Activated B cell treated with CpG ODN at 0.5 μM for 24 hours (primary cell): Measurements from ENCODE around the gene MAST2. TPM values are rescaled to one million over a fixed set of nuclear protein-coding genes. Genes with fewer than 3 reads are reported as not detected.

ENCODE experiments used
- ATAC-seq: fragments of 200-7000 bp; cut with Tn5 transposase; one replicate; pipeline ENCODE4 v1.10.0; 2021; ENCODE audit warnings: low read depth, mild to moderate bottlenecking, moderate library complexity
- CTCF ChIA-PET: fragments of 350-600 bp; sonication (Branson Sonifier 250); formaldehyde crosslinking; loops from one replicate; lab custom pipeline; 2021; ENCODE audit warnings: antibody characterized with exemption; lab: Charles Lee
- POLR2A ChIA-PET: fragments of 350-600 bp; sonication (Branson Sonifier 250); formaldehyde crosslinking; loops from one replicate; lab custom pipeline; 2021; ENCODE audit warnings: antibody characterized with exemption; lab: Charles Lee
- DNase-seq: peaks from one replicate; pipeline ENCODE4 v3.0.0; 2022
- H3K27ac Mint-ChIP-seq: one replicate; pipeline ENCODE4 v1.8.0; 2020; ENCODE audit warnings: mixed read lengths
- H3K27me3 Mint-ChIP-seq: one replicate; pipeline ENCODE4 v1.8.0; 2021; ENCODE audit warnings: mixed read lengths
- H3K36me3 Mint-ChIP-seq: one replicate; pipeline ENCODE4 v1.8.0; 2021; ENCODE audit warnings: low read depth, mixed read lengths
- H3K4me1 Mint-ChIP-seq: one replicate; pipeline ENCODE4 v1.8.0; 2021; ENCODE audit warnings: mixed read lengths
- H3K4me3 Mint-ChIP-seq: one replicate; pipeline ENCODE4 v1.8.0; 2020; ENCODE audit warnings: mild to moderate bottlenecking, mixed read lengths
- H3K9me3 Mint-ChIP-seq: one replicate; pipeline ENCODE4 v1.8.0; 2020; ENCODE audit warnings: mixed read lengths
- intact Hi-C: fragments of 100-400 bp; cut with micrococcal nuclease; formaldehyde crosslinking; loops from one replicate; pipeline ENCODE4 v1.15.1; 2024
- total RNA-seq: library from RNA; stranded (reverse); gene quantifications from 2 replicates; pipeline ENCODE4 v1.2.3, GENCODE V29; 2022
- TF ChIP-seq, protein P1 (sequence below): fragments of 200-600 bp; IDR thresholded peaks from one replicate; pipeline ENCODE4 v1.8.0; 2022; ENCODE audit warnings: antibody characterized with exemption, mild to moderate bottlenecking

Gene MAST2
- total RNA-seq, 1 donor from 2014 or later = 20.9 TPM

DNA sequence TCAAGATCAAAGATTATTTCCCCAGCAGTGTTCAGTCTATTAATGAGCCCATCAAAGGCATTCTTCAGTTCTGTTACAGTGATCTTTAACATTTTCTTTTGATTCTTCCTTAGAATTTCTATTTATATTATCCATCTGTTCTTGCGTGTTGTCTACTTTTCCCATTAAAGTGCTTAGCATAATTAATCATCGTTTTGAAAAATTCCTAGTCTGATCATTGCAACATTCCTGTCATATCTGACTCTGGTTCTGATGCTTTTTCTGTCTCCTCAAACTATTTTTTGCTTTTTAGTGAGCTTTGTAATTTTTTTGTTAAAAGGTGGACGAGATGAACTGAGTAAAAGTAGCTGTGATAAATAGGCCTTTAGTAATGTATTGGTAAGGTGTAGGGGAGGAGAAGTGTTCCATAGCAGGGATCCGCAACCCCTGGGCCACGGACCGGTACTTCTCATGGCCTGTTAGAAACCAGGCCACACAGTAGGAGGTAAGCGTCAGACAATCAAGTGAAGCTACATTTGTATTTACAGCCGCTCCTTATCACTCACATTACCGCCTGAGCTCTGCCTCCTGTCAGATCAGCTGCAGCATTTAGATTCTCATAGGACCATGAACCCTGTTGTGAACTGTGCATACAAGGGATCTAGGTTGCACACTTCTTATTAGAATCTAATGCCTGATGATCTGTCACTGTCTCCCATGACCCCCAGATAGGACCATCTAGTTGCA, 165.7 kb downstream of the MAST2 start:
- ATAC-seq (no peak), DNase-seq (no peak)
- POLR2A ChIA-PET = no interaction called here
- TF ChIP-seq, protein P1, sequence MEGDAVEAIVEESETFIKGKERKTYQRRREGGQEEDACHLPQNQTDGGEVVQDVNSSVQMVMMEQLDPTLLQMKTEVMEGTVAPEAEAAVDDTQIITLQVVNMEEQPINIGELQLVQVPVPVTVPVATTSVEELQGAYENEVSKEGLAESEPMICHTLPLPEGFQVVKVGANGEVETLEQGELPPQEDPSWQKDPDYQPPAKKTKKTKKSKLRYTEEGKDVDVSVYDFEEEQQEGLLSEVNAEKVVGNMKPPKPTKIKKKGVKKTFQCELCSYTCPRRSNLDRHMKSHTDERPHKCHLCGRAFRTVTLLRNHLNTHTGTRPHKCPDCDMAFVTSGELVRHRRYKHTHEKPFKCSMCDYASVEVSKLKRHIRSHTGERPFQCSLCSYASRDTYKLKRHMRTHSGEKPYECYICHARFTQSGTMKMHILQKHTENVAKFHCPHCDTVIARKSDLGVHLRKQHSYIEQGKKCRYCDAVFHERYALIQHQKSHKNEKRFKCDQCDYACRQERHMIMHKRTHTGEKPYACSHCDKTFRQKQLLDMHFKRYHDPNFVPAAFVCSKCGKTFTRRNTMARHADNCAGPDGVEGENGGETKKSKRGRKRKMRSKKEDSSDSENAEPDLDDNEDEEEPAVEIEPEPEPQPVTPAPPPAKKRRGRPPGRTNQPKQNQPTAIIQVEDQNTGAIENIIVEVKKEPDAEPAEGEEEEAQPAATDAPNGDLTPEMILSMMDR = no peak
- intact Hi-C loops = no loop called here
- no peaks in the 10 kb centered on the region for H3K27me3 Mint-ChIP-seq
- no peaks in the 10 kb centered on the region for H3K9me3 Mint-ChIP-seq
- CTCF ChIA-PET = no interaction called here
- no peak overlapping the region for H3K27ac Mint-ChIP-seq
- peaks cover 2% of the 10 kb centered on the region for H3K4me1 Mint-ChIP-seq
- no peak overlapping the region for H3K4me3 Mint-ChIP-seq
- peaks cover 3% of the 10 kb centered on the region for H3K36me3 Mint-ChIP-seq

GRCh38 chr1:45969866-45970265, 166.5 kb downstream of the MAST2 start:
- peaks cover 2% of the 10 kb centered on the region for H3K4me1 Mint-ChIP-seq
- TF ChIP-seq, protein P1 = no peak
- no peak for DNase-seq

GRCh38 chr1:45971335-45971734, 167.9 kb downstream of the MAST2 start:
- H3K9me3 Mint-ChIP-seq = no peaks in the 10 kb centered on the region
- POLR2A ChIA-PET = no interaction called here
- no peak for ATAC-seq
- H3K36me3 Mint-ChIP-seq = peaks cover 3% of the 10 kb centered on the region
- CTCF ChIA-PET = no interaction called here
- H3K27me3 Mint-ChIP-seq = no peaks in the 10 kb centered on the region
- no peak for DNase-seq
- H3K27ac Mint-ChIP-seq = no peak overlapping the region
- TF ChIP-seq, protein P1 = no peak
- H3K4me1 Mint-ChIP-seq = no peaks in the 10 kb centered on the region
- intact Hi-C loops = no loop called here
- no peak overlapping the region for H3K4me3 Mint-ChIP-seq

More at GRCh38 chr1:45969866-45970265, 166.5 kb downstream of the MAST2 start:
- ChIA-PET CTCF (no interaction called here), POLR2A (interaction anchor here (0.7 kb wide), 1 partner anchor 16 kb away, joined by 7 read pairs; no protein-coding TSS in a partner anchor)
- no peaks in the 10 kb centered on the region for H3K9me3 Mint-ChIP-seq
- H3K27me3 Mint-ChIP-seq = no peaks in the 10 kb centered on the region
- intact Hi-C loops = no loop called here
- H3K36me3 Mint-ChIP-seq = peaks cover 3% of the 10 kb centered on the region
- no peak overlapping the region for H3K27ac Mint-ChIP-seq
- ATAC-seq = no peak
- H3K4me3 Mint-ChIP-seq = no peak overlapping the region

DNA sequence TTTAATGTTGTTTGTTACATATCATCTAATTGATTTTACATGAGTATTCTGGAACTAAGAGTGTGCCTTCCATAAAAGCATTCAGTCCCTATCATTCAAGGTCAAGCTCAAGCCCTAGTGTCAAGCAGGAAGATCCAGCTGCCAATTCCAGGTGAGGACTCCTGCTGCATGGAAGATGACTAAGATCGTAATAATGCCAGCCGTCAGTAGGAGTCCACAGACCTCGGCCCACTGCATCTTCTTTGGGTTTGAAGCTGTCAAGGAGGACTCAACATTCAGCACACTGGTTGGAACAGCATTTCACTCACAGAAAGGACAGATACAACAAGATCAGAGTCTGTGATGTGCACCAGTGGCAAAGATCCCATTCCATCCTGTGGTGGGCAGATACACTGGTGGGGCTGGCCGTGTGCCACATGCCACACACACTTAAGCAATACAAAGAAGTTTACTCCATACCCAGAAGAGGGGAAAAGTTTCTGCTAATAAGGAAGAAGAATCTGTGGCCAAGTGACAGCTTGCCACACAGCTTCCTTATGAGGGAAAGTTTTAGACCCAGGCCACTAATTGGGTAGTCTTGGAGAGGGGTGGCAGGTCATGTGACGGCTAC, 168.6 kb downstream of the MAST2 start:
- no peaks in the 10 kb centered on the region for H3K4me1 Mint-ChIP-seq
- TF ChIP-seq, protein P1 = no peak
- ChIA-PET POLR2A (no interaction called here), CTCF (no interaction called here)
- no peaks in the 10 kb centered on the region for H3K9me3 Mint-ChIP-seq
- ATAC-seq (no peak), DNase-seq (no peak)
- no peak overlapping the region for H3K4me3 Mint-ChIP-seq
- intact Hi-C loops = no loop called here
- H3K36me3 Mint-ChIP-seq = peaks cover 3% of the 10 kb centered on the region
- H3K27me3 Mint-ChIP-seq = no peaks in the 10 kb centered on the region
- H3K27ac Mint-ChIP-seq = no peak overlapping the region

- Mint-ChIP-seq H3K27me3 (no peaks in the 10 kb centered on the region), H3K4me1 (no peaks in the 10 kb centered on the region), H3K36me3 (peaks cover 3% of the 10 kb centered on the region), H3K9me3 (no peaks in the 10 kb centered on the region), H3K4me3 (no peak overlapping the region), H3K27ac (no peak overlapping the region)
- intact Hi-C loops = no loop called here
- DNase-seq (no peak), ATAC-seq (no peak)
- TF ChIP-seq, protein P1 = no peak
- POLR2A ChIA-PET = no interaction called here
- CTCF ChIA-PET = no interaction called here
Measured at GRCh38 chr1:45972621-45973020, 169.2 kb downstream of the MAST2 start.
